Inferior parietal cortex (tissue), 1 donor: ENCODE measurements around the gene GYPC.

Experiments used
- DNase-seq: peaks from one replicate; pipeline ENCODE4 v3.0.0-alpha.2; 2016; ENCODE audit errors: extremely low spot score

The GYPC gene

GRCh38 chr2:126729896-126730295 is 73.9 kb downstream of the GYPC start:
- no peak for DNase-seq

- DNase-seq, result no peak
These were observed 74.7 kb downstream of the GYPC start for GRCh38 chr2:126730655-126731054.

- no peak for DNase-seq
These were observed 75.4 kb downstream of the GYPC start for GRCh38 chr2:126731353-126731752.

GRCh38 chr2:126732682-126733245 is 76.8 kb downstream of the GYPC start:
- DNase-seq, result no peak

GRCh38 chr2:126733795-126734194 is 77.8 kb downstream of the GYPC start:
- no peak for DNase-seq

GRCh38 chr2:126736133-126736874 is 80.3 kb downstream of the GYPC start:
- no peak for DNase-seq

GRCh38 chr2:126739141-126739540 is 83.2 kb downstream of the GYPC start:
- DNase-seq, result peak; percentile 35

- DNase-seq, result no peak
These were observed 88.7 kb downstream of the GYPC start for GRCh38 chr2:126744640-126745039.
